HFF-Myc (cell line): Measurements from ENCODE around the gene KIF16B.

Experiments used
- DNase-seq: peaks from one replicate; pipeline ENCODE4 v3.0.0-alpha.2; 2011; ENCODE audit warnings: low read depth; ENCODE audit errors: extremely low read depth
- H3K4me3 ChIP-seq: replicated peaks from 2 replicates; pipeline ENCODE4 v1.5.1; 2011; ENCODE audit warnings: low read depth, mild to moderate bottlenecking, control low read depth, low read length
- CTCF ChIP-seq: IDR thresholded peaks from 2 replicates; pipeline ENCODE4 v1.5.1; 2012; ENCODE audit warnings: mild to moderate bottlenecking, low read depth, low read length, control low read depth; ENCODE audit errors: missing control alignments

The KIF16B gene

DNA sequence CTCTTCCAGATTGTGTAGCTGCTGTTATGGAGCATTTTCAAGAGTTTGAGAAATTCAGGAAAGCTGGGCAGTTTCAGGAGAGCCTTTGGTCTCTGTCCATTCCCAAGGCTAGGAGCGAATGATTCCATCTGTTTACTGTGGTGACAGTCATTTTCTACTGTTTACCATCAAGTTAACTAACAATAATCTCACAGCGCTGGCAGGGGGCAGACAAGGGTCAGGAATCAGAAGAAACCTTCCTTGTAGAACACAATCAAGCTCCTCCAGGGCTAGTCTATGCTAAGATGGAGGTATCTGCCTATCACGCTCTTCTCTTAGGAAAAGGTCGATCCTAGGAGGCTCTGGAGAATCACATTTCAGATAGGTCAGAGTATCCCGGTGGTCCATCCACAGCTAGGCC is 293.9 kb downstream of the KIF16B start:
- DNase-seq, result no peak
- no peak for TF ChIP-seq CTCF

GRCh38 chr20:16273812-16274555 is 299.3 kb downstream of the KIF16B start:
- DNase-seq, result no peak
- no peak for TF ChIP-seq CTCF
- H3K4me3 ChIP-seq, result no peak overlapping the region

More for the DNA sequence above, 293.9 kb downstream of the KIF16B start:
- no peak overlapping the region for H3K4me3 ChIP-seq

DNA sequence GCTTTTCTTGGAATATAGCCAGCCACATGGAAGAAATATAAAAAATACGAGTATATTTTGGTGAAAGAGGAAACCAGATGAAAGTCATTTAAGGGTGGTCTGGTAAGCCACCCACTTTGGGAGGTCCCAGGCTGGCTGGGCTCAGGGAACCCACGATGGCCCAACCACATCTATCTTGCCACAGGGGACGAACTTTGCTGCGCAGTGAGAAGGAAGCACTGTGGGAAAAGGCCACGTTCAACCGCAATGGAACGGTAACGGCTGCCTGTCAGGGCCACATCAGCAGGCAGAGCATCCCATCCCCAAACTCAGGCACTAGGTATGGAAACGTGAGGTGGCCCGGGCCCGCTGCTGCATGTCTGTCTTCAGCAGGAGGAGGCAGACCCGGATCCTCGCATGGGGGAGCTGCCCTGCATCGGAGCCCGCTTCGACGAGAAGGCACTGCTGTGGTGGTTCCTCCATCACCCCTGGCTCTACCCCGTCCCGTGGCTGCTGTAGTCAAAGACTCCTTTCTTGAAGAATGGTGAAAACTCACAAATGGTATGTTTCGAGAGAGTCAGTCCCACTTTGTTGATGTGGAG is 300.4 kb downstream of the KIF16B start:
- TF ChIP-seq CTCF, result no peak
- DNase-seq, result no peak
- H3K4me3 ChIP-seq, result no peak overlapping the region

- no peak for TF ChIP-seq CTCF
- DNase-seq, result no peak
- H3K4me3 ChIP-seq, result no peak overlapping the region
These were observed 301.8 kb downstream of the KIF16B start for GRCh38 chr20:16271450-16271849.

GRCh38 chr20:16270989-16271388 is 302.3 kb downstream of the KIF16B start:
- H3K4me3 ChIP-seq, result no peak overlapping the region
- no peak for TF ChIP-seq CTCF
- DNase-seq, result no peak

DNA sequence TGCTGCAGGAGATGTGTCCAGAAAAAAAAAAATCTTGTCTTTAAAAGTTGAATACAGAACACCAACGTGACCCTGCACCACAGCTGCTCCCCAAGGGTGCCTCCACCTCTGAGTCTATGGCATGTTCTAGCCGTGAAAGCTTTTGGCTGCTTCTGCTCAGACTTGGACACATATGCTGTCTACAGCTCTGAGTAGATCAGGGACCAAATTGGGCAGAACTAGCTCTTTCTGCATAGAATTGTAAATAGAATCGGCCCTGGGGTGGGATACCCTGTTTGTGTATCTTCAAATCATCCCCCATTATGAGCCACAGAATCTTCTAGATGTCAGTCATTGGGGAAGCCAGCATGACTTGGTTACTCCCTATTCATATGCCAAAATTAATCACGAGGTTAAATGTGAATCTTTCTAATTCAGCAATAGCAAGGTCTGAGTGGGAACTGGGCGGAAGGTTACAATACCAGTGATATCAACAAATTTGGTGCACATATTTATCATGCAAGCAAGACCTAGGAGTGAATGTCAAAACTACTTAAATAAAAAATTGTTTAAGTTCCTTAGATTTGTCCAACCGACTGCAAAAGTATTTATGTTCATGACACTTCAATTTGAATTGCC is 302.8 kb downstream of the KIF16B start:
- no peak overlapping the region for H3K4me3 ChIP-seq
- no peak for DNase-seq
- no peak for TF ChIP-seq CTCF
